B cell (primary cell): ENCODE results near the gene ST8SIA3. TPM values are rescaled to one million over a fixed set of nuclear protein-coding genes. Genes with fewer than 3 reads are reported as not detected.

Experiments used
- ATAC-seq: fragments of 200-7000 bp; cut with Tn5 transposase; one replicate; pipeline ENCODE4 v1.10.0; 2021; ENCODE audit warnings: low read depth, mild to moderate bottlenecking, moderate number of reproducible peaks, moderate library complexity
- CTCF ChIA-PET: fragments of 350-600 bp; sonication (Branson Sonifier 250); formaldehyde crosslinking; loops from one replicate; lab custom pipeline; 2021; ENCODE audit warnings: antibody characterized with exemption, inconsistent platforms; lab: Charles Lee
- POLR2A ChIA-PET: fragments of 350-600 bp; sonication (Branson Sonifier 250); formaldehyde crosslinking; loops from one replicate; lab custom pipeline; 2021; ENCODE audit warnings: antibody characterized with exemption; lab: Charles Lee
- DNase-seq: peaks from one replicate; pipeline ENCODE4 v3.0.0; 2013
- H2AFZ ChIP-seq: 2 replicates; pipeline ENCODE4 v1.6.1; 2012; ENCODE audit warnings: mild to moderate bottlenecking, low read depth, low read length; ENCODE audit not compliant: insufficient read depth, poor library complexity, severe bottlenecking
- H3K27ac ChIP-seq, 2 donors: 1 replicate in 1 of 2; 2 replicates in 1 of 2; pipeline ENCODE4 v1.5.1; 2012 to 2013; ENCODE audit warnings: low read length in 2 of 2, mild to moderate bottlenecking in 2 of 2, moderate library complexity in 1 of 2
- H3K27me3 ChIP-seq, 4 experiments: fragments of 200-600 bp in 1 of 4; sonication (generic) in 1 of 4; replicated peaks in 1 of 4; 1 replicate in 2 of 4; 2 replicates in 2 of 4; pipeline versions ENCODE4 v1.6.1 to v1.7.0; 2013 to 2016; ENCODE audit warnings: low read length in 3 of 4, mild to moderate bottlenecking in 2 of 4, mixed read lengths in 1 of 4, moderate library complexity in 1 of 4; ENCODE audit not compliant: insufficient read depth in 4 of 4, control insufficient read depth in 3 of 4; ENCODE audit errors: control extremely low read depth in 1 of 4
- H3K36me3 ChIP-seq, 2 experiments: replicated peaks in 1 of 2; 1 replicate in 1 of 2; 2 replicates in 1 of 2; pipeline versions ENCODE4 v1.6.1 to v1.7.1; 2013; ENCODE audit warnings: low read length in 1 of 2; ENCODE audit not compliant: insufficient read depth in 2 of 2, control insufficient read depth in 1 of 2; ENCODE audit errors: control extremely low read depth in 1 of 2, extremely low read depth in 1 of 2
- H3K4me1 ChIP-seq, 2 donors: fragments of 200-600 bp in 1 of 2; sonication (generic) in 1 of 2; 1 replicate in 1 of 2; 2 replicates in 1 of 2; pipeline versions ENCODE4 v1.5.1 to v1.6.1; 2013 to 2017; ENCODE audit warnings: low read length in 2 of 2; ENCODE audit not compliant: control insufficient read depth in 2 of 2, insufficient read depth in 2 of 2
- H3K4me2 ChIP-seq: replicated peaks from 2 replicates; pipeline ENCODE3; 2012; ENCODE audit warnings: mild to moderate bottlenecking, low read depth, low read length; ENCODE audit not compliant: poor library complexity, severe bottlenecking
- H3K4me3 ChIP-seq, 5 experiments: fragments of 200-600 bp in 1 of 5; sonication (generic) in 1 of 5; 1 replicate in 3 of 5; 2 replicates in 2 of 5; pipeline versions ENCODE4 v1.5.1 to v1.7.0; 2011 to 2016; ENCODE audit warnings: low read length in 4 of 5, mild to moderate bottlenecking in 4 of 5, low read depth in 2 of 5, control low read depth in 1 of 5, moderate library complexity in 1 of 5; ENCODE audit not compliant: insufficient read depth in 1 of 5; ENCODE audit errors: control extremely low read depth in 1 of 5, extremely low read depth in 1 of 5
- H3K79me2 ChIP-seq: fragments of 200-600 bp; sonication (generic); one replicate; pipeline ENCODE4 v1.6.0; 2016; ENCODE audit warnings: low read length; ENCODE audit not compliant: control insufficient read depth, insufficient read depth
- H3K9ac ChIP-seq: fragments of 200-600 bp; sonication (generic); 2 replicates; pipeline ENCODE4 v1.6.1; 2017; ENCODE audit warnings: mild to moderate bottlenecking, low read length, moderate library complexity
- H3K9me3 ChIP-seq, 3 donors: one replicate each; pipeline versions ENCODE4 v1.6.1 to v1.7.1; 2013; ENCODE audit warnings: low read length in 2 of 3; ENCODE audit not compliant: control insufficient read depth in 2 of 3, insufficient read depth in 1 of 3; ENCODE audit errors: control extremely low read depth in 1 of 3
- H4K20me1 ChIP-seq: 2 replicates; pipeline ENCODE4 v1.6.0; 2012; ENCODE audit warnings: mild to moderate bottlenecking, low read length; ENCODE audit not compliant: insufficient read depth, control insufficient read depth, poor library complexity, severe bottlenecking
- H3K27ac Mint-ChIP-seq: one replicate; pipeline ENCODE4 v1.8.0; 2021; ENCODE audit warnings: mixed read lengths
- H3K27me3 Mint-ChIP-seq: one replicate; pipeline ENCODE4 v1.8.0; 2021; ENCODE audit warnings: mixed read lengths
- H3K4me1 Mint-ChIP-seq: one replicate; pipeline ENCODE4 v1.8.0; 2021; ENCODE audit warnings: mixed read lengths
- H3K4me3 Mint-ChIP-seq: one replicate; pipeline ENCODE4 v1.8.0; 2021; ENCODE audit warnings: mixed read lengths
- H3K9me3 Mint-ChIP-seq: one replicate; pipeline ENCODE4 v1.8.0; 2022; ENCODE audit warnings: mixed read lengths; ENCODE audit not compliant: insufficient read depth
- EZH2 ChIP-seq: IDR thresholded peaks from 2 replicates; pipeline ENCODE4 v1.6.1; 2012; ENCODE audit warnings: borderline replicate concordance, low read depth, mild to moderate bottlenecking, moderate library complexity, low read length; ENCODE audit not compliant: insufficient read depth, poor library complexity, severe bottlenecking
- WGBS: methylation state at CpG from one replicate; pipeline ENCODE4 v1.1.5; 2013; ENCODE audit warnings: missing lambda C conversion rate; ENCODE audit not compliant: insufficient coverage; 5-methylcytosine and 5-hydroxymethylcytosine counted together
- intact Hi-C: fragments of 100-400 bp; cut with micrococcal nuclease; formaldehyde crosslinking; loops from one replicate; pipeline ENCODE4 v1.10.0; 2022
- polyA plus RNA-seq: library from polyadenylated mRNA; depleted of rRNA; stranded (reverse); fragments of >200 nt; gene quantifications from 2 replicates; pipeline ENCODE4 v1.2.3, GENCODE V29; 2012
- total RNA-seq, 2 donors: library from RNA; stranded (reverse); fragments of 120-200 nt in 1 of 2; gene quantifications; 1 replicate in 1 of 2; 2 replicates in 1 of 2; pipeline versions ENCODE4 v1.2.3 to v1.2.4, GENCODE V29; 2013 to 2022
- TF ChIP-seq, protein P1 (sequence below): fragments of 200-600 bp; IDR thresholded peaks from one replicate; pipeline ENCODE4 v1.8.0; 2022; ENCODE audit warnings: antibody characterized with exemption, mild to moderate bottlenecking

ST8SIA3 gene
- total and polyA plus RNA-seq, 2 donors (not counting 1 experiment from before 2014, with no cell fraction given): not detected

DNA sequence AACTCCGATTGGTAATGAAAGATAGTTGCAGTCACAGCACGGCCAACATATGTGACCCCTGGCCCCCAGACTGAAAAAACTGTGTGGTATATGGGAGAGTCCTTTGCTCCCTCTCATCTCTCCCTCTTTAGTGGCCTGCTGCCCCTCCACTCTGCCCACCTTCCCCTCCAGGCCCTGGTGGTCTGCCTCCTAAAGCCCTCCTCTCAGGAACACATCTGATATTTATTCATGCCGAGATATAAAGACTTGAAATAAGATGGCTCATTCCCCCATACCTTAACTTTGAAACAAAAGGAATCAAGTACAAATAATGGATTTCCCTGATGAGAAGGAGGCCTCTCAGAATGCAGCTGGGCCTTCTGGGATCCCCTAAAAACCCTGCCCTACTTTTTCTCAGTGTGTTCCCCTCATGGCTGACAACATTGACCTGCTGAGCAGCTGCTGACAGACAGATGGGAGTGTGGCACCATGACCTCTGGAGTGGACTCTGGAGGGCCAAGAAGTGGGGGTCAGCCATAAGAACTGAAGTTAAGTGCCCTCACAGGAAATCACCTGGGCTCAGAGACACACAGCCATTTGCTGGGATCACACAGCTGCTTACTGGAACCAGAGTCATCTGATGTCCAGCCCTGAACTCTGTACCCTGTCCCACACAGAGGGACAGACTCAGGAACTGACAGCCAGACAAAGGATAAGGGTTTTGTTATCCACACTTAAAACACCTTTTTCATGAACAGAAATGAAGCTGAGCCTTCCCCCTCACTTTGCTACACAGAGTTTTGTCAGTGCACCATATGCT, 39.8 kb upstream of the ST8SIA3 start:
- POLR2A ChIA-PET: no interaction called here
- Histone ChIP-seq H4K20me1 (no peaks in the 10 kb centered on the region), H2AFZ (no peak overlapping the region), H3K36me3 (no peaks in the 10 kb centered on the region), H3K79me2 (no peaks in the 10 kb centered on the region), H3K4me1 (no peaks in the 10 kb centered on the region), H3K27ac (no peak overlapping the region), H3K9me3 (no peaks in the 10 kb centered on the region), H3K27me3 (no peaks in the 10 kb centered on the region), H3K4me3 (no peak overlapping the region), H3K4me2 (no peak overlapping the region), H3K9ac (no peak overlapping the region)
- Mint-ChIP-seq H3K27ac (no peak overlapping the region), H3K9me3 (no peaks in the 10 kb centered on the region), H3K27me3 (no peaks in the 10 kb centered on the region), H3K4me1 (no peaks in the 10 kb centered on the region), H3K4me3 (no peak overlapping the region)
- CTCF ChIA-PET: no interaction called here
- WGBS: no CpG with 5 or more reads among the region's 3 CpGs
- no peak for TF ChIP-seq EZH2
- TF ChIP-seq, protein P1, sequence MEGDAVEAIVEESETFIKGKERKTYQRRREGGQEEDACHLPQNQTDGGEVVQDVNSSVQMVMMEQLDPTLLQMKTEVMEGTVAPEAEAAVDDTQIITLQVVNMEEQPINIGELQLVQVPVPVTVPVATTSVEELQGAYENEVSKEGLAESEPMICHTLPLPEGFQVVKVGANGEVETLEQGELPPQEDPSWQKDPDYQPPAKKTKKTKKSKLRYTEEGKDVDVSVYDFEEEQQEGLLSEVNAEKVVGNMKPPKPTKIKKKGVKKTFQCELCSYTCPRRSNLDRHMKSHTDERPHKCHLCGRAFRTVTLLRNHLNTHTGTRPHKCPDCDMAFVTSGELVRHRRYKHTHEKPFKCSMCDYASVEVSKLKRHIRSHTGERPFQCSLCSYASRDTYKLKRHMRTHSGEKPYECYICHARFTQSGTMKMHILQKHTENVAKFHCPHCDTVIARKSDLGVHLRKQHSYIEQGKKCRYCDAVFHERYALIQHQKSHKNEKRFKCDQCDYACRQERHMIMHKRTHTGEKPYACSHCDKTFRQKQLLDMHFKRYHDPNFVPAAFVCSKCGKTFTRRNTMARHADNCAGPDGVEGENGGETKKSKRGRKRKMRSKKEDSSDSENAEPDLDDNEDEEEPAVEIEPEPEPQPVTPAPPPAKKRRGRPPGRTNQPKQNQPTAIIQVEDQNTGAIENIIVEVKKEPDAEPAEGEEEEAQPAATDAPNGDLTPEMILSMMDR: no peak
- intact Hi-C loops: no loop called here
- DNase-seq (no peak), ATAC-seq (no peak)

DNA sequence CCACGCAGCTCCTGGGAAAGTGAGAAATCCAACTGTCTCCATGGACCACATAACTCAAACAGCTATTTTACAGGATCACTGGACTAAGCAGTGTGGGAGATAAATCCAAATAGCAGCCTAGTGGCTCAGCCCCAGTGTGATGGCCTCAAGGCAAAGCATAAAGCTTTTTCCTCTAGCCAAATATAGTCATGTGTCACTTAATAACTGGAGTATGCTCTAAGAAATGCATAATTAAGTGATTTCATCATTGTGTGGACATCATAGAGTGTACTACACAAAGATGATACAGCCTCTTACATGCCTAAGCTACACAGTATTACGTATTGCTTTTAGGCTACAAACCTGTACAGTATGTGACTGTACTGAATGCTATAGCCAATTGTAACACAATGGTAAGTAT, 31.8 kb upstream of the ST8SIA3 start:
- DNase-seq: no peak
- ChIA-PET CTCF (interaction anchor here (1.6 kb wide), 1 partner anchor 17 kb away, joined by 4 read pairs; no protein-coding TSS in a partner anchor), POLR2A (no interaction called here)
- H3K9me3 ChIP-seq: peaks cover 0 to 3% (median 0%) of the 10 kb centered on the region in 3 donors
- Mint-ChIP-seq H3K4me1 (no peaks in the 10 kb centered on the region), H3K27ac (no peak overlapping the region), H3K4me3 (no peak overlapping the region), H3K9me3 (no peaks in the 10 kb centered on the region), H3K27me3 (peaks cover 24% of the 10 kb centered on the region)
- no peak for ATAC-seq
- no peak overlapping the region for H2AFZ ChIP-seq
- H4K20me1 ChIP-seq: no peaks in the 10 kb centered on the region
- no peaks in the 10 kb centered on the region for H3K36me3 ChIP-seq
- no peak overlapping the region for H3K4me2 ChIP-seq
- no peaks in the 10 kb centered on the region for H3K4me1 ChIP-seq
- TF ChIP-seq, protein P1: no peak
- no peak for TF ChIP-seq EZH2
- no CpG with 5 or more reads among the region's 2 CpGs for WGBS
- no peak overlapping the region for H3K4me3 ChIP-seq
- intact Hi-C loops: no loop called here
- H3K27ac ChIP-seq: no peak overlapping the region
- H3K9ac ChIP-seq: no peak overlapping the region
- H3K27me3 ChIP-seq: peaks cover 0 to 15% (median 4%) of the 10 kb centered on the region in 4 experiments
- no peaks in the 10 kb centered on the region for H3K79me2 ChIP-seq
